ENCODE data around the gene ITPRIPL2. TPM values are rescaled to one million over a fixed set of nuclear protein-coding genes. Genes with fewer than 3 reads are reported as not detected.

Gene ITPRIPL2
- total and polyA plus RNA-seq, 2 of the 13 experiments (the other 11 are each of a cell fraction or from before 2014, with no cell fraction given), result 5.9 to 12.6 TPM

- TF ChIP-seq ZNF34 (CRISPR knock-in tag; IDR thresholded peaks at IDR 0.05; ENCODE audit: borderline replicate concordance) (peak; percentile 94; the same call in 1 of the 2 replicates), KDM4B (CRISPR knock-in tag; IDR thresholded peaks at IDR 0.05) (0 out of 2 replicates have a peak, but pooled peaks have one; percentile 70), PHF20 (CRISPR knock-in tag; IDR thresholded peaks at IDR 0.05) (peak; percentile 11; the same call in 1 of the 2 replicates), ATF7 (IDR thresholded peaks at IDR 0.05) (no peak), ATF7 (CRISPR knock-in tag; IDR thresholded peaks at IDR 0.05) (peak; percentile 82; the same call in 1 of the 2 replicates), ZNF839 (CRISPR knock-in tag; IDR thresholded peaks at IDR 0.05; ENCODE audit: borderline replicate concordance) (no peak), MIXL1 (CRISPR knock-in tag; IDR thresholded peaks at IDR 0.05) (peak; percentile 72), BCLAF1 (IDR thresholded peaks at IDR 0.05) (no peak), NFE2L1 (CRISPR knock-in tag; IDR thresholded peaks at IDR 0.05; ENCODE audit: borderline replicate concordance) (no peak), MAFF (IDR thresholded peaks at IDR 0.05; ENCODE audit: low read depth, low read length) (no peak), MZF1 (CRISPR knock-in tag; IDR thresholded peaks at IDR 0.05; ENCODE audit: borderline replicate concordance) (no peak), WIZ (CRISPR knock-in tag; IDR thresholded peaks at IDR 0.05) (0 out of 2 replicates have a peak, but pooled peaks have one; percentile 51), CENPBD1 (CRISPR knock-in tag; IDR thresholded peaks at IDR 0.05; ENCODE audit: borderline replicate concordance, low read depth) (no peak), MTERF4 (CRISPR knock-in tag; IDR thresholded peaks at IDR 0.05) (peak; percentile 98), THYN1 (CRISPR knock-in tag; IDR thresholded peaks at IDR 0.05; ENCODE audit: borderline replicate concordance, low read depth) (no peak), ZNF574 (CRISPR knock-in tag; IDR thresholded peaks at IDR 0.05) (peak; percentile 81), PHB2 (IDR thresholded peaks at IDR 0.05; ENCODE audit: partially characterized antibody) (no peak), FOSL1 (CRISPR knock-in tag; IDR thresholded peaks at IDR 0.05; ENCODE audit: borderline replicate concordance) (peak; percentile 26; the same call in 1 of the 2 replicates), SIX4 (CRISPR knock-in tag; IDR thresholded peaks at IDR 0.05) (peak; percentile 82; the same call in 1 of the 2 replicates), ZNF44 (CRISPR knock-in tag; IDR thresholded peaks at IDR 0.05) (no peak), NCOA1 (CRISPR knock-in tag; IDR thresholded peaks at IDR 0.05) (no peak), ATRX (CRISPR knock-in tag; IDR thresholded peaks at IDR 0.05; ENCODE audit: borderline replicate concordance) (no peak; the same call in 1 of the 2 replicates), ZNF274 (CRISPR knock-in tag; IDR thresholded peaks at IDR 0.05) (peak; percentile 84), HOXA3 (CRISPR knock-in tag; IDR thresholded peaks at IDR 0.05) (peak; percentile 86)
These were observed 27.2 kb upstream of the ITPRIPL2 start (continued) for GRCh38 chr16:19086322-19087199.

All from HepG2 (cell line).